Astrocyte of the spinal cord (primary cell): ENCODE measurements around the gene MARCHF10.
"Not testable (repeated sequence)": the region's sequence is repeated elsewhere in the genome, so short reads cannot be mapped to it uniquely, and the experiment has no call there.

ENCODE experiments used
- DNase-seq: peaks from one replicate; pipeline ENCODE4 v3.0.0; 2011; ENCODE audit warnings: low read depth, low spot score
- H3K4me3 ChIP-seq: 2 replicates; pipeline ENCODE4 v1.5.1; 2011; ENCODE audit warnings: low read depth, mild to moderate bottlenecking, low read length, moderate library complexity
- CTCF ChIP-seq: IDR thresholded peaks from 2 replicates; pipeline ENCODE4 v1.5.1; 2012; ENCODE audit warnings: low read depth, mild to moderate bottlenecking, low read length, inconsistent platforms
- in situ Hi-C: cut with HindIII; loops from 2 replicates; pipeline ENCODE4 v1.10.0; 2017; ENCODE audit warnings: low sequenced_read_pairs

The MARCHF10 gene

GRCh38 chr17:62704381-62704971 is 103.6 kb downstream of the MARCHF10 start:
- peak; percentile 62 for DNase-seq
- in situ Hi-C loops, result no loop called here
- TF ChIP-seq CTCF, result no peak
- H3K4me3 ChIP-seq, result peak overlapping the region; percentile 59

GRCh38 chr17:62703776-62704380 is 104.2 kb downstream of the MARCHF10 start:
- in situ Hi-C loops, result no loop called here
- DNase-seq, result peak; percentile 60
- peak overlapping the region; percentile 59 for H3K4me3 ChIP-seq
- TF ChIP-seq CTCF, result peak; percentile 75

GRCh38 chr17:62703261-62703775 is 104.8 kb downstream of the MARCHF10 start:
- in situ Hi-C loops, result no loop called here
- no peak for TF ChIP-seq CTCF
- peak overlapping the region; percentile 59 for H3K4me3 ChIP-seq
- DNase-seq, result peak; percentile 39

GRCh38 chr17:62702746-62703260 is 105.3 kb downstream of the MARCHF10 start:
- DNase-seq, result no peak
- H3K4me3 ChIP-seq, result no peak overlapping the region
- in situ Hi-C loops, result no loop called here
- no peak for TF ChIP-seq CTCF

GRCh38 chr17:62701706-62702085 is 106.4 kb downstream of the MARCHF10 start:
- no peak for DNase-seq
- in situ Hi-C loops, result no loop called here
- TF ChIP-seq CTCF, result no peak
- H3K4me3 ChIP-seq, result no peak overlapping the region

- no peak overlapping the region for H3K4me3 ChIP-seq
- TF ChIP-seq CTCF, result no peak
- DNase-seq, result no peak
- in situ Hi-C loops, result no loop called here
Measured at GRCh38 chr17:62700964-62701705, 107.0 kb downstream of the MARCHF10 start.

- DNase-seq, in situ Hi-C loops, H3K4me3 ChIP-seq: not testable (repeated sequence)
Measured at GRCh38 chr17:62698459-62698858, 109.7 kb downstream of the MARCHF10 start.
